Activated CD4-positive, alpha-beta memory T cell treated with anti-CD3 and anti-CD28 coated beads, Interleukin-2, amount 10 ng/mL, durations not matched to agents 7 days and 5 days (primary cell): Measurements from ENCODE around the gene BABAM2. TPM values are rescaled to one million over a fixed set of nuclear protein-coding genes. Genes with fewer than 3 reads are reported as not detected.

Experiments
- CTCF ChIA-PET: fragments of 350-600 bp; sonication (Branson Sonifier 250); formaldehyde crosslinking; loops from one replicate; lab custom pipeline; 2021; ENCODE audit warnings: antibody characterized with exemption, inconsistent platforms; lab: Charles Lee
- POLR2A ChIA-PET: fragments of 350-600 bp; sonication (Branson Sonifier 250); formaldehyde crosslinking; loops from one replicate; lab custom pipeline; 2021; ENCODE audit warnings: antibody characterized with exemption; lab: Charles Lee
- DNase-seq: peaks from one replicate; pipeline ENCODE4 v3.0.0-alpha.2; 2020
- H3K27ac Mint-ChIP-seq: one replicate; pipeline ENCODE4 v1.8.0; 2021; ENCODE audit warnings: mild to moderate bottlenecking, mixed read lengths
- H3K27me3 Mint-ChIP-seq: one replicate; pipeline ENCODE4 v1.8.0; 2021; ENCODE audit warnings: mixed read lengths
- H3K36me3 Mint-ChIP-seq: one replicate; pipeline ENCODE4 v1.8.0; 2021; ENCODE audit warnings: low read depth, mixed read lengths
- H3K4me1 Mint-ChIP-seq: one replicate; pipeline ENCODE4 v1.8.0; 2021; ENCODE audit warnings: mixed read lengths
- H3K4me3 Mint-ChIP-seq: one replicate; pipeline ENCODE4 v1.8.0; 2021; ENCODE audit warnings: mild to moderate bottlenecking, mixed read lengths
- H3K9me3 Mint-ChIP-seq: one replicate; pipeline ENCODE4 v1.8.0; 2021; ENCODE audit warnings: mixed read lengths
- total RNA-seq, 2 experiments: library from RNA; stranded (reverse); gene quantifications; one replicate each; pipeline ENCODE4 v1.2.3, GENCODE V29; 2021

Gene BABAM2
- total RNA-seq, 2 experiments from 2014 or later = 51.4 to 56.6 TPM

GRCh38 chr2:28054916-28055315 is 164.4 kb downstream of the BABAM2 start:
- no peak for DNase-seq
- Mint-ChIP-seq H3K27ac (peak overlapping the region; percentile 33), H3K36me3 (peaks cover 40% of the 10 kb centered on the region), H3K9me3 (peaks cover 11% of the 10 kb centered on the region), H3K27me3 (no peaks in the 10 kb centered on the region), H3K4me3 (no peak overlapping the region), H3K4me1 (peaks cover 26% of the 10 kb centered on the region)
- ChIA-PET CTCF (no interaction called here), POLR2A (no interaction called here)

GRCh38 chr2:28055325-28055970 is 164.9 kb downstream of the BABAM2 start:
- Mint-ChIP-seq H3K27me3 (no peaks in the 10 kb centered on the region), H3K4me3 (no peak overlapping the region), H3K36me3 (peaks cover 44% of the 10 kb centered on the region), H3K27ac (peak overlapping the region; percentile 55), H3K4me1 (peaks cover 26% of the 10 kb centered on the region), H3K9me3 (peaks cover 11% of the 10 kb centered on the region)
- DNase-seq = no peak
- ChIA-PET POLR2A (no interaction called here), CTCF (no interaction called here)

DNA sequence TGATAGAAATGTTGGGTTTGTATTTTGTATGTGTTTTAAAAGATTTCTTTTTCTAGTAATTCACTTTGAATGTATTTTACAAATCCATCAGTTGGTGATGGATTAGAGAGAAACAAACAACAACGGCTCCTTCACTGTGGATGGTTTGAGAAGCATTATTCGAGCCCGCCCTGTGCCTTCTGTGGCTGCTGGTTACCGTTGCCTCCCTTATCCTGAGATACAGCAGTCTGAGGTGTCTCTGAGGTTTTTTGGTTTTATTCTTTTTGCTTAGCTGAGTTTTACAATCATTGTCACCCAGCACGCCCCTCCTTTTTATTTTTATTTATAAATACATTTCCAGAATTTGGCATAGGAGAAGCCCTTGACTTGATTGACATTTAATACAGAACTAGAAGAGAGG is 168.3 kb downstream of the BABAM2 start:
- H3K9me3 Mint-ChIP-seq = peaks cover 11% of the 10 kb centered on the region
- CTCF ChIA-PET = no interaction called here
- no peak for DNase-seq
- no peak overlapping the region for H3K4me3 Mint-ChIP-seq
- H3K27me3 Mint-ChIP-seq = no peaks in the 10 kb centered on the region
- peaks cover 34% of the 10 kb centered on the region for H3K36me3 Mint-ChIP-seq
- POLR2A ChIA-PET = no interaction called here
- H3K4me1 Mint-ChIP-seq = peaks cover 35% of the 10 kb centered on the region
- no peak overlapping the region for H3K27ac Mint-ChIP-seq

- no peak for DNase-seq
- Mint-ChIP-seq H3K9me3 (peaks cover 2% of the 10 kb centered on the region), H3K27me3 (no peaks in the 10 kb centered on the region), H3K27ac (no peak overlapping the region), H3K4me1 (peaks cover 11% of the 10 kb centered on the region), H3K36me3 (peaks cover 23% of the 10 kb centered on the region), H3K4me3 (no peak overlapping the region)
- ChIA-PET CTCF (interaction anchor here (0.6 to 0.7 kb wide), 2 partner anchors 167 to 335 kb away, joined by 3 to 4 read pairs; no protein-coding TSS in a partner anchor), POLR2A (no interaction called here)
These were observed 172.3 kb downstream of the BABAM2 start for GRCh38 chr2:28062867-28063266.

DNA sequence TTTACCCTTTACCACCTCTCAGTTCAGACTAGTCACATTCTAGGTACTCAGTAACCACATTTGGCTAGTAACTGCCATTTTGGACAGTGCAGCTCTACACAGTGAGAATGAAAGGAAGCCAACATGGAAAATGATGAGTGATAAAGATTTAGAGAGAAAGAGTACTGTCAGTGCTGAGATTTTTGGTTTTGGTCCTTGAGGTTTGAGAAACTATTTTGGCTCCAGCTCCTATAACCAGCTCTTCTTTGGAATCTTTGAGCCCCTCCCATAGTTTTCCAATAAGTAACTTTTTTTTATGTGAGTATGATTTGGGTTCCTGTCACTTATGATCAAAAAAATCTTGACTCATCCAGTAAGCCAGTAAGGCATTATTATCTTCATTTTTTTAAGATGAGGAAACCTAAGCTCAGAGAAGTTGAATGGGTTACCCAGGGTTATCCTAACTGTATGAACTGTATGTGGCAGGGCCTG is 173.0 kb downstream of the BABAM2 start:
- Mint-ChIP-seq H3K4me1 (peaks cover 11% of the 10 kb centered on the region), H3K9me3 (peaks cover 2% of the 10 kb centered on the region), H3K27ac (no peak overlapping the region), H3K27me3 (no peaks in the 10 kb centered on the region), H3K36me3 (peaks cover 19% of the 10 kb centered on the region), H3K4me3 (no peak overlapping the region)
- ChIA-PET CTCF (no interaction called here), POLR2A (no interaction called here)
- DNase-seq = no peak

DNA sequence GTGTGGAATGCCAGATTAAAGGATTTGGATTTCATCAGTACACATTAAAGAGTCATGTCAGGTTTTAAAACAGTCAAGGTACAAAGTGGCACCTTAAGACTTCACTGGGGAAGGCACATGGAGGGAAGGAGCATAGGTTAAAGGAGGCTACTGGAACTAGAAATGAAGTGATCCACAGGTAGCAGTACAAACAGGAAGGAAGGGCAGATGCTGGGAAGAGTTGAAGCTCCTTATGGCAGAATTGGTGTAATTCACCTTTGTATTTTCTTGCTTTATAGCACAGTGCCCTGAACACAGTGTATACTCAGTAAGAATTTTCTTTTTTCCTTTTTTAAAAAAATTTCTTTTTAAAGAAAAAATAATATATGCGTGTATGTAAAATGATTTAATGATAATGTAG is 177.1 kb downstream of the BABAM2 start:
- ChIA-PET CTCF (no interaction called here), POLR2A (no interaction called here)
- peaks cover 8% of the 10 kb centered on the region for H3K4me1 Mint-ChIP-seq
- DNase-seq = no peak
- no peak overlapping the region for H3K27ac Mint-ChIP-seq
- no peaks in the 10 kb centered on the region for H3K27me3 Mint-ChIP-seq
- peaks cover 2% of the 10 kb centered on the region for H3K9me3 Mint-ChIP-seq
- no peak overlapping the region for H3K4me3 Mint-ChIP-seq
- peaks cover 9% of the 10 kb centered on the region for H3K36me3 Mint-ChIP-seq

GRCh38 chr2:28068088-28068487 is 177.6 kb downstream of the BABAM2 start:
- H3K36me3 Mint-ChIP-seq = peaks cover 12% of the 10 kb centered on the region
- no peak overlapping the region for H3K27ac Mint-ChIP-seq
- POLR2A ChIA-PET = no interaction called here
- no peaks in the 10 kb centered on the region for H3K27me3 Mint-ChIP-seq
- CTCF ChIA-PET = no interaction called here
- H3K9me3 Mint-ChIP-seq = peaks cover 2% of the 10 kb centered on the region
- H3K4me3 Mint-ChIP-seq = no peak overlapping the region
- H3K4me1 Mint-ChIP-seq = peaks cover 3% of the 10 kb centered on the region
- DNase-seq = no peak

- ChIA-PET CTCF (no interaction called here), POLR2A (no interaction called here)
- Mint-ChIP-seq H3K9me3 (peaks cover 2% of the 10 kb centered on the region), H3K4me1 (peaks cover under 1% of the 10 kb centered on the region), H3K36me3 (peaks cover 12% of the 10 kb centered on the region), H3K27ac (no peak overlapping the region), H3K27me3 (no peaks in the 10 kb centered on the region), H3K4me3 (no peak overlapping the region)
- no peak for DNase-seq
These were observed 178.0 kb downstream of the BABAM2 start for GRCh38 chr2:28068527-28068926.

DNA sequence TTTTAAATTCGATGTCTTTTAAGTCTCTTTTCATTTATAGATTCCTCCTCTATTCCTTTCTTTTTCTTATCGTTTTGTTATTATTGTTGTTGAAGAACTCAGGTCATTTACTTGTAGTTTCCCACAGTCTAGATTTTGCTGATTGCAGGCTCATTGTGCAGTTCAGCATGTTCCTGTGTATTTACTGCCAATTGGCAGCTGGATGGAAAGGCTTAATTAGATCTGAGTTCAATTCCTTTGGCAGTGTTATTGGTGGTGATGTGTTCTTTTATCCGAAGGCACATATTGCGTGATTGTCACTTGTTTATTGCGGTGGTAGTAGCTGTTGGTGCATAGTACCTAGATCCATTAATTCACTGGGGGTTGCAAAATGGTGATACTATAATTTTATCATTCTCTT is 180.7 kb downstream of the BABAM2 start:
- Mint-ChIP-seq H3K4me1 (no peaks in the 10 kb centered on the region), H3K27me3 (no peaks in the 10 kb centered on the region), H3K36me3 (peaks cover 8% of the 10 kb centered on the region), H3K9me3 (no peaks in the 10 kb centered on the region), H3K27ac (no peak overlapping the region), H3K4me3 (no peak overlapping the region)
- ChIA-PET POLR2A (no interaction called here), CTCF (no interaction called here)
- DNase-seq = no peak

- Mint-ChIP-seq H3K27ac (no peak overlapping the region), H3K9me3 (no peaks in the 10 kb centered on the region), H3K36me3 (peaks cover 3% of the 10 kb centered on the region), H3K27me3 (no peaks in the 10 kb centered on the region), H3K4me1 (no peaks in the 10 kb centered on the region), H3K4me3 (no peak overlapping the region)
- ChIA-PET CTCF (no interaction called here), POLR2A (no interaction called here)
- no peak for DNase-seq
These were observed 183.6 kb downstream of the BABAM2 start for GRCh38 chr2:28074137-28074536.

- CTCF ChIA-PET = no interaction called here
- H3K27ac Mint-ChIP-seq = no peak overlapping the region
- POLR2A ChIA-PET = no interaction called here
- H3K4me1 Mint-ChIP-seq = peaks cover 11% of the 10 kb centered on the region
- H3K27me3 Mint-ChIP-seq = no peaks in the 10 kb centered on the region
- no peak for DNase-seq
- no peaks in the 10 kb centered on the region for H3K9me3 Mint-ChIP-seq
- peaks cover 3% of the 10 kb centered on the region for H3K36me3 Mint-ChIP-seq
- no peak overlapping the region for H3K4me3 Mint-ChIP-seq
These were observed 190.4 kb downstream of the BABAM2 start for GRCh38 chr2:28080911-28081310.

GRCh38 chr2:28082131-28082530 is 191.6 kb downstream of the BABAM2 start:
- Mint-ChIP-seq H3K27me3 (no peaks in the 10 kb centered on the region), H3K4me3 (no peak overlapping the region), H3K9me3 (no peaks in the 10 kb centered on the region), H3K36me3 (peaks cover 3% of the 10 kb centered on the region), H3K27ac (no peak overlapping the region), H3K4me1 (peaks cover 11% of the 10 kb centered on the region)
- ChIA-PET POLR2A (no interaction called here), CTCF (interaction anchor here (0.9 kb wide), 1 partner anchor 12 kb away, joined by 3 read pairs; no protein-coding TSS in a partner anchor)
- no peak for DNase-seq

- no peaks in the 10 kb centered on the region for H3K27me3 Mint-ChIP-seq
- DNase-seq = no peak
- peaks cover 3% of the 10 kb centered on the region for H3K36me3 Mint-ChIP-seq
- H3K9me3 Mint-ChIP-seq = no peaks in the 10 kb centered on the region
- no peak overlapping the region for H3K4me3 Mint-ChIP-seq
- ChIA-PET POLR2A (no interaction called here), CTCF (no interaction called here)
- no peak overlapping the region for H3K27ac Mint-ChIP-seq
- peaks cover 11% of the 10 kb centered on the region for H3K4me1 Mint-ChIP-seq
These were observed 192.9 kb downstream of the BABAM2 start for GRCh38 chr2:28083476-28083875.

- ChIA-PET POLR2A (no interaction called here), CTCF (no interaction called here)
- no peak overlapping the region for H3K27ac Mint-ChIP-seq
- H3K9me3 Mint-ChIP-seq = no peaks in the 10 kb centered on the region
- peaks cover 3% of the 10 kb centered on the region for H3K36me3 Mint-ChIP-seq
- H3K4me1 Mint-ChIP-seq = peaks cover 11% of the 10 kb centered on the region
- no peak overlapping the region for H3K4me3 Mint-ChIP-seq
- H3K27me3 Mint-ChIP-seq = no peaks in the 10 kb centered on the region
- no peak for DNase-seq
These were observed 194.0 kb downstream of the BABAM2 start for GRCh38 chr2:28084564-28084963.
